GM23338 (cell line): ENCODE data around the gene TCERG1L.

ENCODE experiments used
- CREB1 ChIP-seq: fragments of 250-450 bp; sonication (Bioruptor Pico); IDR thresholded peaks from 2 replicates; pipeline ENCODE4 v1.5.0; 2020; ENCODE audit warnings: low read depth, mild to moderate bottlenecking, moderate library complexity
- EZH2 ChIP-seq: fragments of 200-600 bp; sonication (generic); IDR thresholded peaks from one replicate; pipeline ENCODE4 v1.8.0; 2017; ENCODE audit warnings: antibody characterized with exemption, mild to moderate bottlenecking, low read depth; ENCODE audit not compliant: unreplicated experiment
- EZH2phosphoT487 ChIP-seq: fragments of 200-600 bp; sonication (generic); IDR thresholded peaks from one replicate; pipeline ENCODE4 v1.8.1; 2018; ENCODE audit warnings: antibody characterized with exemption; ENCODE audit not compliant: unreplicated experiment
- JUNB ChIP-seq: IDR thresholded peaks from one replicate; pipeline ENCODE4 v1.6.1; 2016; ENCODE audit warnings: antibody characterized with exemption; ENCODE audit not compliant: unreplicated experiment
- POLR2AphosphoS5 ChIP-seq: IDR thresholded peaks from 2 replicates; pipeline ENCODE4 v1.6.1; 2016; ENCODE audit warnings: antibody characterized with exemption, low read depth
- STAT1 ChIP-seq: IDR thresholded peaks from one replicate; pipeline ENCODE4 v1.6.1; 2016; ENCODE audit warnings: antibody characterized with exemption; ENCODE audit not compliant: unreplicated experiment
- ZNF114 ChIP-seq: fragments of 250-450 bp; sonication (Bioruptor Pico); IDR thresholded peaks from 2 replicates; pipeline ENCODE4 v1.5.0; 2020; ENCODE audit warnings: mild to moderate bottlenecking, moderate library complexity
- ZNF331 ChIP-seq: fragments of 250-450 bp; sonication (Bioruptor Pico); IDR thresholded peaks from 2 replicates; pipeline ENCODE4 v1.5.0; 2020; ENCODE audit warnings: low read depth, mild to moderate bottlenecking, moderate library complexity
- ZNF462 ChIP-seq: fragments of 250-450 bp; sonication (Bioruptor Pico); IDR thresholded peaks from 2 replicates; pipeline ENCODE4 v1.5.0; 2020; ENCODE audit warnings: mild to moderate bottlenecking, moderate library complexity
- TF ChIP-seq, protein P1 (sequence below), 2 experiments: fragments of 200-600 bp in 1 of 2; sonication (generic) in 1 of 2; conservative IDR thresholded peaks; 2 replicates each; pipeline versions ENCODE4 v1.5.1 to v1.6.1; 2016 to 2017; ENCODE audit warnings: antibody characterized with exemption in 2 of 2, low read depth in 2 of 2, mild to moderate bottlenecking in 2 of 2, moderate library complexity in 1 of 2
- TF ChIP-seq, protein P2 (sequence below): IDR thresholded peaks from one replicate; pipeline ENCODE4 v1.6.1; 2018; ENCODE audit warnings: antibody characterized with exemption; ENCODE audit not compliant: unreplicated experiment

DNA sequence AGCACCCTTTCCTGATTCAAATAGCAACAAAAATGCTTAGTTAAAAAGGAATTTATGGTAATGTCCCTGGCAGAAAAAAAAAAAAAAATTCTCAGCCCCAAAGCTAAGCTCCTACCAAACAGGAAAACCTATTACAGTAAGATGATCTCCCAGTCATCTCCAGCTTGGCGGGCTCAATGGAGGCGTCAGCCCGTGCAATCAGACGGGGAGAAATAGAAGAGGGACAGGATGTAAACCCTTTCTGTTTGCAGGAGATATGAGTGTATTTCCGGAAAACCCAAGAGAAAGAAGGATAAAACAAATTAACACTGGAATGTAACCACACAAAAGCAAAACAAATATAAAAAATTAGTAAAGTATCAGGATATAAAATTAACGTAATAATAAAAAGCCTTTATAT, 242.8 kb downstream of the TCERG1L start:
- TF ChIP-seq, protein P1, sequence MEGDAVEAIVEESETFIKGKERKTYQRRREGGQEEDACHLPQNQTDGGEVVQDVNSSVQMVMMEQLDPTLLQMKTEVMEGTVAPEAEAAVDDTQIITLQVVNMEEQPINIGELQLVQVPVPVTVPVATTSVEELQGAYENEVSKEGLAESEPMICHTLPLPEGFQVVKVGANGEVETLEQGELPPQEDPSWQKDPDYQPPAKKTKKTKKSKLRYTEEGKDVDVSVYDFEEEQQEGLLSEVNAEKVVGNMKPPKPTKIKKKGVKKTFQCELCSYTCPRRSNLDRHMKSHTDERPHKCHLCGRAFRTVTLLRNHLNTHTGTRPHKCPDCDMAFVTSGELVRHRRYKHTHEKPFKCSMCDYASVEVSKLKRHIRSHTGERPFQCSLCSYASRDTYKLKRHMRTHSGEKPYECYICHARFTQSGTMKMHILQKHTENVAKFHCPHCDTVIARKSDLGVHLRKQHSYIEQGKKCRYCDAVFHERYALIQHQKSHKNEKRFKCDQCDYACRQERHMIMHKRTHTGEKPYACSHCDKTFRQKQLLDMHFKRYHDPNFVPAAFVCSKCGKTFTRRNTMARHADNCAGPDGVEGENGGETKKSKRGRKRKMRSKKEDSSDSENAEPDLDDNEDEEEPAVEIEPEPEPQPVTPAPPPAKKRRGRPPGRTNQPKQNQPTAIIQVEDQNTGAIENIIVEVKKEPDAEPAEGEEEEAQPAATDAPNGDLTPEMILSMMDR (conservative IDR thresholded peaks at IDR 0.05; ENCODE audit: low read depth in 2 of 2) = no peak
- TF ChIP-seq CREB1 (CRISPR knock-in tag) (no peak), EZH2 (no peak), POLR2AphosphoS5 (no peak), EZH2phosphoT487 (no peak), JUNB (no peak), ZNF331 (CRISPR knock-in tag) (no peak), STAT1 (no peak), ZNF114 (no peak), ZNF462 (CRISPR knock-in tag) (no peak)
- TF ChIP-seq, protein P2, sequence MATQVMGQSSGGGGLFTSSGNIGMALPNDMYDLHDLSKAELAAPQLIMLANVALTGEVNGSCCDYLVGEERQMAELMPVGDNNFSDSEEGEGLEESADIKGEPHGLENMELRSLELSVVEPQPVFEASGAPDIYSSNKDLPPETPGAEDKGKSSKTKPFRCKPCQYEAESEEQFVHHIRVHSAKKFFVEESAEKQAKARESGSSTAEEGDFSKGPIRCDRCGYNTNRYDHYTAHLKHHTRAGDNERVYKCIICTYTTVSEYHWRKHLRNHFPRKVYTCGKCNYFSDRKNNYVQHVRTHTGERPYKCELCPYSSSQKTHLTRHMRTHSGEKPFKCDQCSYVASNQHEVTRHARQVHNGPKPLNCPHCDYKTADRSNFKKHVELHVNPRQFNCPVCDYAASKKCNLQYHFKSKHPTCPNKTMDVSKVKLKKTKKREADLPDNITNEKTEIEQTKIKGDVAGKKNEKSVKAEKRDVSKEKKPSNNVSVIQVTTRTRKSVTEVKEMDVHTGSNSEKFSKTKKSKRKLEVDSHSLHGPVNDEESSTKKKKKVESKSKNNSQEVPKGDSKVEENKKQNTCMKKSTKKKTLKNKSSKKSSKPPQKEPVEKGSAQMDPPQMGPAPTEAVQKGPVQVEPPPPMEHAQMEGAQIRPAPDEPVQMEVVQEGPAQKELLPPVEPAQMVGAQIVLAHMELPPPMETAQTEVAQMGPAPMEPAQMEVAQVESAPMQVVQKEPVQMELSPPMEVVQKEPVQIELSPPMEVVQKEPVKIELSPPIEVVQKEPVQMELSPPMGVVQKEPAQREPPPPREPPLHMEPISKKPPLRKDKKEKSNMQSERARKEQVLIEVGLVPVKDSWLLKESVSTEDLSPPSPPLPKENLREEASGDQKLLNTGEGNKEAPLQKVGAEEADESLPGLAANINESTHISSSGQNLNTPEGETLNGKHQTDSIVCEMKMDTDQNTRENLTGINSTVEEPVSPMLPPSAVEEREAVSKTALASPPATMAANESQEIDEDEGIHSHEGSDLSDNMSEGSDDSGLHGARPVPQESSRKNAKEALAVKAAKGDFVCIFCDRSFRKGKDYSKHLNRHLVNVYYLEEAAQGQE = no peak
